HCT116 (cell line): Measurements from ENCODE around the gene LRRC4C.

Source experiments
- CTCF ChIP-seq, 3 experiments: fragments of 200-600 bp in 1 of 3; sonication (generic) in 1 of 3; IDR thresholded peaks in 2 of 3; conservative IDR thresholded peaks in 1 of 3; 2 replicates each; pipeline ENCODE4 v1.5.1; 2012 to 2017; ENCODE audit warnings: low read depth in 2 of 3, low read length in 2 of 3, antibody characterized with exemption in 1 of 3, borderline replicate concordance in 1 of 3, control low read depth in 1 of 3, mild to moderate bottlenecking in 1 of 3, mixed read lengths in 1 of 3, mixed run types in 1 of 3, moderate library complexity in 1 of 3; ENCODE audit not compliant: insufficient read depth in 1 of 3
- TCF7L2 ChIP-seq: IDR thresholded peaks from 2 replicates; pipeline ENCODE4 v1.7.0; 2011; ENCODE audit warnings: borderline replicate concordance, inconsistent platforms; ENCODE audit not compliant: insufficient read depth, insufficient read length; ENCODE audit errors: extremely low read depth

GRCh38 chr11:41225856-41226633 lies 233.4 kb downstream of the LRRC4C start:
- TF ChIP-seq CTCF (IDR thresholded peaks at IDR 0.05 in 2 of 3, conservative IDR thresholded peaks at IDR 0.05 in 1 of 3; ENCODE audit: borderline replicate concordance in 1 of 3, insufficient read depth in 1 of 3, low read depth in 2 of 3, low read length in 2 of 3) (no peak), TCF7L2 (no peak)
